ENCODE measurements around the gene NIT2.

Gene NIT2

GRCh38 chr3:100389025-100389424, 54.5 kb downstream of the NIT2 start:
- DNase-seq (ENCODE audit: extremely low read depth, low read depth), result no peak
- H3K4me3 ChIP-seq (replicated peaks; ENCODE audit: low read depth, low read length), result no peak overlapping the region
- no peak for TF ChIP-seq CTCF (IDR thresholded peaks at IDR 0.05; ENCODE audit: low read depth, low read length, missing control alignments)

- no peak for TF ChIP-seq CTCF (IDR thresholded peaks at IDR 0.05; ENCODE audit: low read depth, low read length, missing control alignments)
- DNase-seq (ENCODE audit: extremely low read depth, low read depth), result no peak
- H3K4me3 ChIP-seq (replicated peaks; ENCODE audit: low read depth, low read length), result no peak overlapping the region
Observed at GRCh38 chr3:100395679-100396431, 61.3 kb downstream of the NIT2 start.

- H3K4me3 ChIP-seq (replicated peaks; ENCODE audit: low read depth, low read length), result no peak overlapping the region
- no peak for TF ChIP-seq CTCF (IDR thresholded peaks at IDR 0.05; ENCODE audit: low read depth, low read length, missing control alignments)
- no peak for DNase-seq (ENCODE audit: extremely low read depth, low read depth)
Observed at GRCh38 chr3:100396967-100397366, 62.4 kb downstream of the NIT2 start.

GRCh38 chr3:100399341-100400071, 64.9 kb downstream of the NIT2 start:
- H3K4me3 ChIP-seq (replicated peaks; ENCODE audit: low read depth, low read length), result peak overlapping the region; percentile 94
- DNase-seq (ENCODE audit: extremely low read depth, low read depth), result no peak
- TF ChIP-seq CTCF (IDR thresholded peaks at IDR 0.05; ENCODE audit: low read depth, low read length, missing control alignments), result no peak

GRCh38 chr3:100400419-100400779, 65.8 kb downstream of the NIT2 start:
- no peak for TF ChIP-seq CTCF (IDR thresholded peaks at IDR 0.05; ENCODE audit: low read depth, low read length, missing control alignments)
- no peak for DNase-seq (ENCODE audit: extremely low read depth, low read depth)
- peak overlapping the region; percentile 94 for H3K4me3 ChIP-seq (replicated peaks; ENCODE audit: low read depth, low read length)

- DNase-seq (ENCODE audit: extremely low read depth, low read depth), result peak; percentile 92
- no peak for TF ChIP-seq CTCF (IDR thresholded peaks at IDR 0.05; ENCODE audit: low read depth, low read length, missing control alignments)
- H3K4me3 ChIP-seq (replicated peaks; ENCODE audit: low read depth, low read length), result peak within 1 kb of the TSS; percentile 94
Observed at GRCh38 chr3:100400780-100401673, 66.5 kb downstream of the NIT2 start, which contains the start of the genes LNP1 and TOMM70. Gene LNP1 (plus strand): TSS chr3:100401539. CDS start chr3:100429730, 28,191 bp downstream. Gene TOMM70 (minus strand): TSS chr3:100401089. CDS start chr3:100400949, 140 bp downstream.

Data from HFF-Myc (cell line).